Naive thymus-derived CD8-positive, alpha-beta T cell (primary cell): ENCODE measurements around the gene SPACA5. TPM values are rescaled to one million over a fixed set of nuclear protein-coding genes. Genes with fewer than 3 reads are reported as not detected.

Experiments
- polyA plus RNA-seq, 3 donors: library from polyadenylated mRNA; unstranded; fragments of 300-500 nt; fragmentation: Illumina TruSeq; gene quantifications; one replicate each; pipeline ENCODE4 v1.2.3, GENCODE V29; 2021
- total RNA-seq, 8 experiments: library from RNA in 2 of 8; stranded (reverse) in 2 of 8; gene quantifications; one replicate each; pipeline ENCODE4 v1.2.3 and lab custom pipeline; 2021 to 2026

Gene SPACA5
- total and polyA plus RNA-seq, 5 experiments from 2014 or later: not detected

Other genes with a start within 250 kb of the SPACA5 start
- gene ZNF81, start 170.1 kb upstream of the SPACA5 start, total RNA-seq: 10 to 100 TPM; 12.7 to 13.3 TPM
- 1 to 10 TPM; 1.5 to 4.8 (median 4.0) TPM for gene ZNF81, start 170.1 kb upstream of the SPACA5 start, polyA plus RNA-seq
- gene ZNF182, start 3.0 kb upstream of the SPACA5 start, total RNA-seq: 10 to 100 TPM; 14.2 to 14.6 TPM
- gene ZNF182, start 3.0 kb upstream of the SPACA5 start, polyA plus RNA-seq: 1 to 10 TPM; 3.7 to 7.6 (median 6.5) TPM
- gene ZNF630, start 64.7 kb downstream of the SPACA5 start, total RNA-seq: 1 to 10 TPM; 5.2 to 5.8 TPM
- gene ZNF630, start 64.7 kb downstream of the SPACA5 start, polyA plus RNA-seq: 1 to 10 TPM in 1 of 3 donors, under 1 TPM in 2; 0.32 to 2.1 (median 0.77) TPM
- gene SPACA5B, start 123.6 kb downstream of the SPACA5 start, total RNA-seq: not detected
- gene SPACA5B, start 123.6 kb downstream of the SPACA5 start, polyA plus RNA-seq: not detected
- not detected for gene SSX5, start 189.8 kb downstream of the SPACA5 start, total RNA-seq
- gene SSX5, start 189.8 kb downstream of the SPACA5 start, polyA plus RNA-seq: not detected
- not detected for gene SSX1, start 248.4 kb downstream of the SPACA5 start, total RNA-seq
- gene SSX1, start 248.4 kb downstream of the SPACA5 start, polyA plus RNA-seq: not detected